Measurements from ENCODE around the gene PLA2G4C.

PLA2G4C gene

GRCh38 chr19:48053856-48054255 lies 56.8 kb downstream of the PLA2G4C start:
- no peak for DNase-seq (ENCODE audit: low read depth)

GRCh38 chr19:48053076-48053475 lies 57.5 kb downstream of the PLA2G4C start:
- no peak for DNase-seq (ENCODE audit: low read depth)

GRCh38 chr19:48051335-48052033 lies 59.1 kb downstream of the PLA2G4C start:
- DNase-seq (ENCODE audit: low read depth): no peak

- no peak for DNase-seq (ENCODE audit: low read depth)
Observed at GRCh38 chr19:48044561-48044960, 66.1 kb downstream of the PLA2G4C start.

- DNase-seq (ENCODE audit: low read depth): no peak
Observed at GRCh38 chr19:48043675-48044258, 66.8 kb downstream of the PLA2G4C start, which contains the start of gene CABP5. TSS of gene CABP5 (minus strand) at chr19:48044079. CDS start at chr19:48043922, 157 bp downstream.

- no peak for DNase-seq (ENCODE audit: low read depth)
Observed at GRCh38 chr19:48041877-48042580, 68.6 kb downstream of the PLA2G4C start.

GRCh38 chr19:48036765-48037164 lies 73.9 kb downstream of the PLA2G4C start:
- DNase-seq (ENCODE audit: low read depth): no peak

- no peak for DNase-seq (ENCODE audit: low read depth)
Observed at GRCh38 chr19:48033604-48034003, 77.0 kb downstream of the PLA2G4C start.

- DNase-seq (ENCODE audit: low read depth): no peak
Observed at GRCh38 chr19:48030073-48030472, 80.5 kb downstream of the PLA2G4C start.

- no peak for DNase-seq (ENCODE audit: low read depth)
Observed at GRCh38 chr19:48029431-48029830, 81.2 kb downstream of the PLA2G4C start.

- no peak for DNase-seq (ENCODE audit: low read depth)
Observed at GRCh38 chr19:48025480-48025879, 85.1 kb downstream of the PLA2G4C start.

- DNase-seq (ENCODE audit: low read depth): no peak
Observed at GRCh38 chr19:48023518-48023917, 87.1 kb downstream of the PLA2G4C start.

GRCh38 chr19:48023011-48023410 lies 87.6 kb downstream of the PLA2G4C start:
- DNase-seq (ENCODE audit: low read depth): no peak

- DNase-seq (ENCODE audit: low read depth): no peak
Observed at GRCh38 chr19:48020686-48021085, 89.9 kb downstream of the PLA2G4C start.

GRCh38 chr19:48010932-48011758 lies 99.5 kb downstream of the PLA2G4C start:
- no peak for DNase-seq (ENCODE audit: low read depth)

GRCh38 chr19:48006762-48007161 lies 103.9 kb downstream of the PLA2G4C start:
- no peak for DNase-seq (ENCODE audit: low read depth)

- no peak for DNase-seq (ENCODE audit: low read depth)
Observed at GRCh38 chr19:48004236-48004635, 106.4 kb downstream of the PLA2G4C start.

GRCh38 chr19:48000846-48001245 lies 109.8 kb downstream of the PLA2G4C start:
- DNase-seq (ENCODE audit: low read depth): no peak

- DNase-seq (ENCODE audit: low read depth): no peak
Observed at GRCh38 chr19:47998800-47999199, 111.8 kb downstream of the PLA2G4C start.

Measured in HS-27A (cell line).